Effector memory CD8-positive, alpha-beta T cell (primary cell): ENCODE results near the gene ARMC3.
"Not testable (repeated sequence)": the region's sequence is repeated elsewhere in the genome, so short reads cannot be mapped to it uniquely, and the experiment has no call there.

ENCODE experiments used
- ATAC-seq: fragments of 150-1000 bp; cut with Tn5 transposase; replicated peaks from 2 replicates; pipeline ENCODE4 v1.10.0; 2021; ENCODE audit warnings: mild to moderate bottlenecking, moderate library complexity
- DNase-seq, 3 experiments: peaks; one replicate each; pipeline ENCODE4 v3.0.0; 2021
- H3K27ac Mint-ChIP-seq, 2 donors: one replicate each; pipeline ENCODE4 v1.8.0; 2022; ENCODE audit warnings: mild to moderate bottlenecking in 2 of 2, mixed read lengths in 2 of 2, moderate library complexity in 2 of 2
- H3K27me3 Mint-ChIP-seq, 2 donors: one replicate each; pipeline ENCODE4 v1.8.0; 2022; ENCODE audit warnings: mixed read lengths in 2 of 2
- H3K36me3 Mint-ChIP-seq: one replicate; pipeline ENCODE4 v1.8.0; 2022; ENCODE audit warnings: mild to moderate bottlenecking, moderate library complexity, mixed read lengths; ENCODE audit not compliant: insufficient read depth
- H3K4me1 Mint-ChIP-seq, 2 donors: one replicate each; pipeline ENCODE4 v1.8.0; 2022; ENCODE audit warnings: low read depth in 2 of 2, mixed read lengths in 2 of 2
- H3K4me3 Mint-ChIP-seq, 2 donors: one replicate each; pipeline ENCODE4 v1.8.0; 2022; ENCODE audit warnings: mild to moderate bottlenecking in 2 of 2, mixed read lengths in 2 of 2, moderate library complexity in 2 of 2
- H3K9me3 Mint-ChIP-seq, 2 donors: one replicate each; pipeline ENCODE4 v1.8.0; 2022; ENCODE audit warnings: mixed read lengths in 2 of 2

The ARMC3 gene

DNA sequence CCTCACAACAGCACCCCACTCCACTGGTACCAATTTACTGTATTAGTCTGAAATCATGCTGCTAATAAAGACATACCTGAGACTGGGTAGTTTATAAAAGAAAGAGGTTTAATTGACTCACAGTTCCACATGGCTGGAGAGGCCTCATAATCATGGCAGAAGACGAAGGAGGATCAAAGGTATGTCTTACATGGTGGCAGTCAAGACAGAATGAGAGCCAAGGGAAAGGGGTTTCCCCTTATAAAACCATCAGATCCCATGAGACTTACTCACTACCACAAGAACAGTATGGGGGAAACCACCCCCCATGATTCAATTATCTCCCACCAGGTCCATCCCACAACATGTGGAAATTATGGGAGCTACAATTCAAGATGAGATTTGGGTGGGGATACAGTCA lies 18.2 kb upstream of the ARMC3 start:
- not testable (repeated sequence) for ATAC-seq

DNA sequence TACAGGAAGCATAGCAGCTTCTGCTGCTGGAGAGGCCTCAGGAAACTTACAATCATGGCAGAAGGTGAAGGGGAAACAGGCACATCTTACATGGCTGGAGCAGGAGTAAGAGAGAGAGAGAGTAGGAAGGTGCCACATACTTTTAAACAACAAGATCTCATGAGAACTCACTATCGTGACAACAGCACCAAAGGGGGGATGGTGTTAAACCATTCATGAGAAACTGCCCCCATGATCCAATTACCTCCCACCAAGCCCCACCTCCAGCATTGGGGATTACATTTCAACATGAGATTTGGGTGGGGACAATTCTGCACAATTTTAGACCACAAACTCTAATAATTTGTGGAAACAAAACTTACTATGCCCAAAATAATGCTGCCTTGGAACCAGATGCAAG lies 16.8 kb upstream of the ARMC3 start:
- H3K4me3 Mint-ChIP-seq, result no peak overlapping the region
- DNase-seq (no peak), ATAC-seq (no peak)
- peaks cover 4 to 22% of the 10 kb centered on the region in 2 donors for H3K4me1 Mint-ChIP-seq
- H3K27me3 Mint-ChIP-seq, result no peaks in the 10 kb centered on the region
- H3K9me3 Mint-ChIP-seq, result peaks cover 5 to 12% of the 10 kb centered on the region in 2 donors
- H3K36me3 Mint-ChIP-seq, result no peaks in the 10 kb centered on the region
- H3K27ac Mint-ChIP-seq, result peak overlapping the region in 1 of 2 donors; percentile 94

More for the DNA sequence above, 18.2 kb upstream of the ARMC3 start:
- not testable (repeated sequence) for H3K27ac Mint-ChIP-seq, H3K27me3 Mint-ChIP-seq, H3K4me3 Mint-ChIP-seq, H3K36me3 Mint-ChIP-seq, DNase-seq
- peaks cover 5 to 12% of the 10 kb centered on the region in 2 donors for H3K9me3 Mint-ChIP-seq
- peaks cover 4 to 22% of the 10 kb centered on the region in 2 donors for H3K4me1 Mint-ChIP-seq

DNA sequence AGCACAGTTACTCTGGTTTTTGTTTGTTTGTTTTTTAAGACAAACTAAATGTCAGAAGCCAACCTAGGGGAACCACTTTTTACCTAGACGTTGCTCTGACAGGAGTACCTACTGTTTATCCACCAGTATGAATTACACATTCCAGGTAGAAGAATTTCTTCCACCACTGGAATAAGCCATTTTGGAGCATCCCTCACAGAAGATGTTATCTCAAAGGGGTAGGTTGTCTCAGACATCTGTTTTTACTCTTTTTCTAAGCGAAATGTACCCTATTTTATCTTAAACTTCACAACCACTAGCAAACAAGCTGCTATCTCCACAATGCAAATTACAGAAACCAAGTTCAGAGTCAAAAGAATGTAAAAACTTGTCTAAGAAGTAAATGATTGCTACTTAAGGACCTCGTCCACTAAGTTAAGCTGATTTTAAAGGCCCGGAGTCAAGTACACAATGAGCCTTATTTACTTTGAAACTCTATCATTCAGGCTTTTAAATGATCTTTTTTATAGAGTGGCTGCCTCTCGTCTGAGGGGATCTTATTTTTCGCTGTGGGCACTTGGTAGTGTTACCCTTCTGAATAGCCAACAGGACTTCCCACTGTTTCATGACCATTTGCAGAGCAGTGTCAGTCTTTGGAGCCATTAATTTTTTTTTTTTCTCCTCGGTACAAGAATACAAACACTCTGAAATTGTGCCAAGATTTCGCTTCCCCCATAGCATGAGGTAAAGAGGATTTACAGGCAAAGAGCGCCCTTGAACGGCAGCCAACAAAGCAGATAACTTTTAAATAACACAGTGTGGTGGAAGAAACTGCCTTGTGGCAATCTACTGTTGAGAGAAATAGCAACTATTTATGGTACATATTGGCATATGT lies 15.7 kb upstream of the ARMC3 start:
- peaks cover 5 to 12% of the 10 kb centered on the region in 2 donors for H3K9me3 Mint-ChIP-seq
- H3K36me3 Mint-ChIP-seq, result no peaks in the 10 kb centered on the region
- DNase-seq (no peak), ATAC-seq (no peak)
- H3K27me3 Mint-ChIP-seq, result peaks cover 0 to 5% of the 10 kb centered on the region in 2 donors
- H3K4me1 Mint-ChIP-seq, result peaks cover 4 to 22% of the 10 kb centered on the region in 2 donors
- peak overlapping the region in 1 of 2 donors; percentile 52 for H3K4me3 Mint-ChIP-seq
- peak overlapping the region; percentile 70 to 94 for H3K27ac Mint-ChIP-seq

DNA sequence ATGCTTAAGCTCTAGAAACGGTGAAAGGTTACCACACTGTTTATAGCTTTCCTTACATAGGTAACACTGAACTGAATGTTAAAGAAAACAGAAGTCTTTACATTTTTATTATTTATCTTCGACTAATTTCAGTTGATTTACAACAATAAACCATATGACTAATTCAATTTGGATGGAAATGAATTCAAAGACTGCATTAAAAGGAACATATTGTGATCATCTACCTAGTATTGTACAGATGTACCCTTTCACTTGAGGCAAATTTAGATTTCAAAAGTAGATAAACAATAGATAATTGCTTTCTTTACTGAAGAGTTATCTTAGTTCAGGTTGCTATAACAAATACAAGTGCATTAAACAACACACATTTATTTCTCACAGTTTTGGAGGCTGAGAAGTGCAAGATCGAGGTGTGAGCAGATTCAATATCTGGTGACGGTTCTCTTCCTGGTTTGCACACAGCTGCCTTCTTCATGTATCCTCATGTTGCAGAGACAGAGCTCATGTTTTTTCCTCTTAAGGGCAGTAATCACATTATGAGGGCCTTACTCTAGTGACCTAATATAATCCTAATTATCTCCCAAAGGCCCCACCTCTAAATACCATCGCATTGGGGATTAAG lies 15.0 kb upstream of the ARMC3 start:
- Mint-ChIP-seq H3K27me3 (peaks cover 0 to 8% of the 10 kb centered on the region in 2 donors), H3K27ac (peak overlapping the region; percentile 70 to 94)

DNA sequence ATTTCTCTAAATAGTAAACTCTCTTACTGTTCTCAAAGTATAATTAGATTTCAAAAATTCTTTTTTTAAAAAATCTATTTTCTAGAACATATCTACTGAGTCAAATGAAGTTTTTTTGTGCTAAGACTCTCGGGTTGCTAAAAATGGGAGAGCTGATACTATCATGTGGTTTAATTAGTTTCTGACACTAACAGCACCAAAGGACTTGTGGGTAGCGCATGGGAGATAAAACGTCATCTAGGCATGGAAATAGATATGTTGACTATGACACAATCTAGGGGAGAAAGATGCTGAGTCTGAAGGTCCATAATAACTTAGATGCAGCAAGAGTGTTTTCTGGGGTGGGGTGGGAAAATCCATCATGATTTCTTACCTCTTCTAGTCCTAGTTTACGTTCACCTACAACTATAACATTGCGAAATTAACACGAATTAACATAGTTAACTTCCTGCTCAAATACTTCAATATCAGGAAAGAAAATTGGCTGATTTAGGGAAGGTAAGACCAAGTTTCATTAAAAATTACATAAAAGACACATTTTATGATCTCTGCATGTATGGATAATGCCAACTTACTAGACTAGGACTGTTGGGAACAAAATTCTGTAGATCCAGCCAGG lies 14.3 kb upstream of the ARMC3 start:
- H3K4me3 Mint-ChIP-seq, result peak overlapping the region in 1 of 2 donors; percentile 52
- peaks cover 4 to 22% of the 10 kb centered on the region in 2 donors for H3K4me1 Mint-ChIP-seq

More for the DNA sequence above, 15.0 kb upstream of the ARMC3 start:
- Mint-ChIP-seq H3K36me3 (no peaks in the 10 kb centered on the region), H3K9me3 (peaks cover 0 to 10% of the 10 kb centered on the region in 2 donors), H3K4me3 (peak overlapping the region in 1 of 2 donors; percentile 52), H3K4me1 (peaks cover 4 to 22% of the 10 kb centered on the region in 2 donors)
- peak; percentile 82 for ATAC-seq
- peak in 1 of 3 experiments; percentile 24 for DNase-seq

DNA sequence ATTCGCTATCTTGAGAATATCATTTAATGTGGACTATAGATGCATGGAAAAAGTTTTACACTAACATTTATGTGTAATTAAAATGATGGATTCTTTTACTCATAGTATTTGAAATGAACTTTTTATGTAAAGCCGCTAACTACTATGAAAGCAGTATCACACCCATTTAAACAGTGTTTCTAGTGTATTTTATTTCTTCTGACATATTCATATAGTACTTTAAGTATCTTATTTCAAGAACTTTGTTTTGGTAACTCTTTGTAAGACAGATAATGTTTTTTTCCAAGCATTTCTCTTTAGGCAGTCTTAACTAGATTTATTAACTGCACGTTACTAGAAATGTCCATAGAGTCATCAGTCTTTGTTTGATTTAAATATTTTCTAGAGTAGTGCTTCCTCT lies 12.5 kb upstream of the ARMC3 start:
- Mint-ChIP-seq H3K27me3 (peaks cover 7 to 25% of the 10 kb centered on the region in 2 donors), H3K9me3 (peaks cover 0 to 2% of the 10 kb centered on the region in 2 donors), H3K4me3 (no peak overlapping the region), H3K36me3 (no peaks in the 10 kb centered on the region), H3K4me1 (peaks cover 4 to 22% of the 10 kb centered on the region in 2 donors), H3K27ac (peak overlapping the region in 1 of 2 donors; percentile 8)
- ATAC-seq (no peak), DNase-seq (no peak)

More for the DNA sequence above, 14.3 kb upstream of the ARMC3 start:
- H3K9me3 Mint-ChIP-seq, result peaks cover 0 to 8% of the 10 kb centered on the region in 2 donors
- H3K27me3 Mint-ChIP-seq, result peaks cover 0 to 13% of the 10 kb centered on the region in 2 donors
- ATAC-seq (peak; percentile 84), DNase-seq (peak in 1 of 3 experiments; percentile 30)
- H3K27ac Mint-ChIP-seq, result peak overlapping the region; percentile 70 to 94
- no peaks in the 10 kb centered on the region for H3K36me3 Mint-ChIP-seq

DNA sequence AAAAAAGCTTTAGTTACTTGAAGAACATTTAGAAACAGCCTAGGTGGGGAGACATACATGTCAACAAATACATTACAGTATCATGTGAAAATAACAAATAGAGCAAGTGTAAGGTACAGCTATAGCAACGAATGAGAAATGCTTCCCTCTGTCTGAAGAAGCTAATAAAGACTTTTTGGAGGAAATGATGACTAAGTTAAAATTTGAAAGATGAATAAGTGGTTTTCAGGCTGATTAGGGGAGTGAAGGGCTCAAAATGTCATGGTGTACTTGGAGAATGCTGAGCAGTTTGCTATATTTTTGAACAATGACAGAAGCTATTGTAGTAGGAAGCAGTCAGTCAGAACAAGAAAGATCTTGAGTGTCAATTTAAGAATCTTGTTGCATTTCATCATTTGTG lies 2.8 kb upstream of the ARMC3 start:
- peaks cover 0 to 22% of the 10 kb centered on the region in 2 donors for H3K27me3 Mint-ChIP-seq
- no peak overlapping the region for H3K27ac Mint-ChIP-seq
- DNase-seq (no peak), ATAC-seq (no peak)
- no peaks in the 10 kb centered on the region for H3K4me1 Mint-ChIP-seq
- H3K4me3 Mint-ChIP-seq, result no peak overlapping the region
- no peaks in the 10 kb centered on the region for H3K9me3 Mint-ChIP-seq
- peaks cover 4% of the 10 kb centered on the region for H3K36me3 Mint-ChIP-seq

DNA sequence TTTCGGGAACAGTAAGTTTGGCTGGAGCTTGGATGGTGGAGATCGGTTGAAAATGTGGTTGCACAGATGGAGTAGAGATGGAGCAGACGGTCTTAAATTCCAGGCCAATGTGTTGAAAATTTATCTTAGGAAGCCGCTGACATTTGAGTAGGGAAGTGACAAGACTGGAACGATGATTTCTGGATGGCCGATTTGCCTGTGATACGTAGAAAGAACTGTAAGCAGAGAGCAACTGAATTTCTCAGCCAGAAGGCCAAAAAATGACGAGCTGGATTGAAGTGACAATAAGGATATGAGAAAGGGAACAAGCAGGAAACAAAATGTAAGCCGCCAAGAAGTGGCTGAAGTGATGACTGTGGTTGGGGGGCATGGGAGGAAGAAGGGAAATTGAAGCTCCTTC lies 687 bp upstream of the ARMC3 start:
- Mint-ChIP-seq H3K4me1 (no peaks in the 10 kb centered on the region), H3K27me3 (peaks cover 0 to 1% of the 10 kb centered on the region in 2 donors), H3K27ac (no peak overlapping the region), H3K4me3 (no peak overlapping the region), H3K36me3 (peaks cover 4% of the 10 kb centered on the region), H3K9me3 (no peaks in the 10 kb centered on the region)
- ATAC-seq (no peak), DNase-seq (no peak)

DNA sequence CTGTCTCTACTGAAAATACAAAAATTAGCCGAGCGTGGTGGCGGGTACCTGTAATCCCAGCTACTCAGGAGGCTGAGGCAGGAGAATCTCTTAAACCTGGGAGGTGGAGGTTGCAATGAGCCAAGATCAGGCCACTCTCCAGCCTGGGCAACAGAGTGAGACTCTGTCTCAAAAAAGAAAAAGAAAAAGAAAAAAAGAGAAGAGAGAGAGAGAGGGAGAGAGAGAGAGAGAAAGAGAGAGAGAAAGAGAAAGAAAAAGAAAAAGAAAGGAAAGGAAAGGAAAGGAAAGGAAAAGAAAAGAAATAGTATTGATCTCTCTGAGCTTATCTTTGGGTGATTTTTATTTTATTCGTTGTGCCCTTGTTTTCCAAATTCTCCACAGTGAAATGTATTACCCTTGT lies 1.2 kb downstream of the ARMC3 start:
- not testable (repeated sequence) for H3K27me3 Mint-ChIP-seq, H3K4me3 Mint-ChIP-seq, H3K4me1 Mint-ChIP-seq, ATAC-seq, H3K9me3 Mint-ChIP-seq, DNase-seq, H3K36me3 Mint-ChIP-seq
- H3K27ac Mint-ChIP-seq, result peak overlapping the region in 1 of 2 donors; percentile 62

DNA sequence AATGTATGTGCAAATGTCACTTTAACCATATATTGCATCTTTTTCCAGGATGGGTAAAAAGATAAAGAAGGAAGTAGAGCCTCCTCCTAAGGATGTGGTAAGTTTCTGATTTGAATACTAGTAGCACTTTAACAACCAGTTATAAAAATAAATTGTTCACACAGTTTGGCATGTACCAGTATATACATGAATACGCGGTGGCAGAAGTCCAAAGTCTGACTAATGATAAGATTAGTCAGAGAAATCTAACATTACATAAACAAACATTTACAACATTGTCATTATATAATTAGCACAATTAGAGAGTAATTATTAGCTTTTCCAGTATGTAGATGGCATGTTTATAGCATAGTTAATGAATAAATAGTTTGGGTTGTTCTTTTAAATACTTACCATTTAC lies 4.1 kb downstream of the ARMC3 start:
- ATAC-seq (no peak), DNase-seq (no peak)
- no peaks in the 10 kb centered on the region for H3K4me1 Mint-ChIP-seq
- H3K27ac Mint-ChIP-seq, result no peak overlapping the region
- peaks cover 4% of the 10 kb centered on the region for H3K36me3 Mint-ChIP-seq
- no peaks in the 10 kb centered on the region for H3K27me3 Mint-ChIP-seq
- no peak overlapping the region for H3K4me3 Mint-ChIP-seq
- H3K9me3 Mint-ChIP-seq, result no peaks in the 10 kb centered on the region

DNA sequence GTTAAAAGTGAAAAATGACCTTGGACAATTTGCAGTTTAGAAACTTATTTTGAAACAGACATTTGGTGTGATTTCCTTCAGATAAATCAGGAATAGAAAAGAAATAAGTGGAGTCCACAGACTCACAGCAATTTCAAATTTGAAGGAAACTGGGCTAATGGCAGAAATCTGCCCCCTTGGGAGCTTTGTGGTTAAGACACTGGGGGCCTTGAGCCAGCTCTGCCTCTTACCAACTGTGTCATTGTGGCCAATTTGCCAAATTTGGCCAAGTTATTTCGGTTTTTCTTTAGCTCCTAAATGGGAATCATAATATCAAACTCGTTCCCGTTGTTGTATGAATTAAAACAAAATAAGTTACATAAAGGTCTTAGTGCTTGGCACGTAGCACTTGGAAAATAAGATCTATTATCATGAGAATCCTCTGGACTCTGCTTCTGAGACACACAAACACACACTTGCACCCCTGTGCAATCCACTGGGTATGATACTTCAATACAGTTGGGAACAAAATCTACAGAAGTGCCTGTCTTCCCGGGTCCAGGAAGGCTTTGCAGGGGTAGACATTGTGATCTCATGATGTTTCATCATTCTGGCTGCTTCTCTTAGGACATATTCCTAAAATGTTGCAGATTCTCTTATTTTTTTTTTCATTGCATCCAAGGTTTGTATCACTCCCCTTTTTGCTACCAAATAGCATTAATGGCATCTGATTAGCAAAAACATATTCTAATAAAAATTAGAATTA lies 4.9 kb downstream of the ARMC3 start:
- H3K27ac Mint-ChIP-seq, result no peak overlapping the region
- H3K9me3 Mint-ChIP-seq, result no peaks in the 10 kb centered on the region
- no peak overlapping the region for H3K4me3 Mint-ChIP-seq
- DNase-seq (no peak), ATAC-seq (no peak)
- H3K4me1 Mint-ChIP-seq, result no peaks in the 10 kb centered on the region
- no peaks in the 10 kb centered on the region for H3K27me3 Mint-ChIP-seq
- H3K36me3 Mint-ChIP-seq, result peaks cover 2% of the 10 kb centered on the region

DNA sequence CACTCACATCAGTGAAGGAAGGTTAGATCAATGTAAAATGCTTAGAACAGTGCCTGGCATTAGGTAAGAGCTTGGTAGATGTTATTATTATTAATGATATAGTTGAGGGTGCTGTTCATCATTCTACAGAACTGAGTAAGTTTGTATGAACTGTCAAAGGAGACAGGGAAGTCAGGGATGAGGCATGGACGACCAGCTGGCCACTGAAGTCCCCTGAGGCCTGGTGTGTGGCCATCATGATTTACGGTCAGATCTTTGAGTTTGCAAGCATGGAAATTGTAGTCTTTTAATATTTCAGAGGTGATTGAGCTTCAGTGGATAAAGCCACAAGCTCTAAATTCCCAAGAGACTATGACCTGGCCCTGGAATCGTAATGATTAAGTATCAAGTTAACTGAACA lies 6.9 kb downstream of the ARMC3 start:
- DNase-seq, result no peak
- H3K9me3 Mint-ChIP-seq, result no peaks in the 10 kb centered on the region
- no peak overlapping the region for H3K4me3 Mint-ChIP-seq
- H3K36me3 Mint-ChIP-seq, result no peaks in the 10 kb centered on the region
- no peaks in the 10 kb centered on the region for H3K27me3 Mint-ChIP-seq
- no peak for ATAC-seq
- no peak overlapping the region for H3K27ac Mint-ChIP-seq
- H3K4me1 Mint-ChIP-seq, result no peaks in the 10 kb centered on the region

DNA sequence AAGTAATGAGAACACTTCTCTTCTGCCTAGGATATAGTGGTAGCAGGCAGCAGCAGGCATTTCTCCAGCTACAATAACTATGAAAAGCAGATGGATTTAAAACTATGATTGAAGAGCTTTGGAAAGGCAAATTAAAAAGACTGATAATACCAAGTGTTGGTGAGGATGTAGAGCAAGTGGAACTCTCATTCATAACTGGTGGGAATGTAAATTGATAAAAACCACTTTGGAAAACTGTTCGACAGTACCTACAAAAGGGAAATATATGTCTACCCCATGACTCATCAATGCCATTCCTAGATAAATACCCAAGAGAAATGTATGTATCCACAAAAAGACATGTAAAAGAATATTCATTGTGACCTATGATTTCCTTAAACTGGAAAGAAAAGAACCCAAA lies 14.6 kb downstream of the ARMC3 start:
- no peak for DNase-seq
- ATAC-seq, result no peak
- H3K27ac Mint-ChIP-seq, result no peak overlapping the region
- peaks cover 2 to 5% of the 10 kb centered on the region in 2 donors for H3K4me1 Mint-ChIP-seq
- peaks cover 15 to 18% of the 10 kb centered on the region in 2 donors for H3K27me3 Mint-ChIP-seq
- H3K36me3 Mint-ChIP-seq, result no peaks in the 10 kb centered on the region
- peaks cover 2 to 6% of the 10 kb centered on the region in 2 donors for H3K9me3 Mint-ChIP-seq
- H3K4me3 Mint-ChIP-seq, result no peak overlapping the region
